Measurements from ENCODE around the gene NDUFB1.

NDUFB1 gene

DNA sequence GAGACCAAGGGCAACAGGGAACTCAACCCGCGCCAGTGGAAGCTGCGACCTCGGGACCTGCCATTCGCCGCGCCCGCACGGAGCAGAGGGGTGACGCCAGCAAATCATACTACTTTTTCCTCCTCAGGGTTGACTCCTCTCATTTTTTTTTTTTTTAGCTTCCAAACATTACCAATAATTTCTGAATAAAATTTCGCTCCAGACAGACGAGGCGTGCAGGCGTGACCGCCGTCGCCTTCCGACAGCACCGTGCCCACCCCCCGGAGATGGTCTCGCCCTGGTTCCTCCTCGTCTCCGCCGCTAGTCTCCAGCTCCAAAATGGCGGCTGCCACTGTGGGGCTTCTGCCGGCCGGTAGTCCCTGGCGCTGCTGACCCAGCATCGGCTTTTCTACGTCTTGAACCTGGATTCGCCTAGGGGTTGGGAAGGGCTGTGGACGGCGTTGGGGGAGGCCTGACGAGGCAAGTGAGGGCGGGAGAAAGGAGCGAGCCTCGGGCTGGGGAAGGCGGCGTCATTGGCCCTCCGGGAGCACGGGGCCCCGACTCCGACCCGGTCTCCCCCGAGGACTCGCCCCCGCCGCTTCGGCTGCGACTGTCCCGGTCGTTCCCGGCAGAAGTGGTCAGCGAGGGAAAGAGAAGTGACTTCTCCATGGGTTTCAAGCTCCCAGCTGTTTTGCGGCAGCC lies at the start of gene NDUFB1, which contains the start of gene CPSF2:
TSS of gene NDUFB1 (minus strand) at position 37 of the 681 bp plus-strand sequence. CDS start 4,069 bp downstream, outside the sequence.
TSS of gene CPSF2 (plus strand) at position 300 of the 681 bp plus-strand sequence. CDS start 9,016 bp downstream, outside the sequence.
- DNase-seq: peak; percentile 69

DNA sequence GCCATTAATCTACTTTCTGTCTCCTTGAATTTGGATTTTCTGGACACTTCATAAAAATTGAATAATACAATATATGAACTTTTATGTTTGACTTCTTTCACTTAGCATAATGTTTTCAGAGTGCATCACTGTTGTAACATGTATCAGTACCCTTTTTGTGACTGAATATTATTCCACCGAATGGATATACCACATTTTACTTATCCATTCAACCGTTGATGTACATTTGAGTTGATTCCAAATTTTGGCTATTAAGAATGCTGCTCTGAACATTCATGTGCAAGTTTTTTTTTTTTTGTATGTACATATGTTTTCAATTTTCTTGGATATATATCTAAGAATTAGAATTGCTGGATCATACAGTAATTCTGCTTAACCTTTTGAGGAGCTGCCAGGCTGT lies 43.5 kb upstream of the NDUFB1 start:
- DNase-seq: no peak

DNA sequence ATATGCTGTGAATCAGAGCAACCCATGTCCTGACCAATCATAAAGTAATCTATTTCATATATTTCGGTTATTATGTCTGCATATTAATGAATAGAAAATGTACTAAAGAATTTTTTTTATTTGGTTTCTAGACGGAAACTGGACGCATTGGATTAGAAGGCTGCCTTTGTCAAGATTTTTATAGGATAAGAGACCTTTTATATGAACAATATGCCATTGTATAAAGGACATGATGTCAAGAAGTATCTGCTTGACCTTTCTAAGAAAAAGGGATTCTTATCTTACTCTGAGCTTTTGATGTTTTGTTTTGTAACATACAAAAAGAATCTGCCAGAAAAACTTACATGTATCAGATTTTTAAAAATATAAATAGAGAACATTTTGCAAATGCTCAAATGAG lies 40.0 kb upstream of the NDUFB1 start:
- DNase-seq: no peak

GRCh38 chr14:92160619-92161018 lies 39.1 kb upstream of the NDUFB1 start:
- DNase-seq: no peak

GRCh38 chr14:92154283-92154942 lies 32.9 kb upstream of the NDUFB1 start:
- DNase-seq: no peak

GRCh38 chr14:92153581-92153980 lies 32.1 kb upstream of the NDUFB1 start:
- no peak for DNase-seq

GRCh38 chr14:92144708-92145107 lies 23.2 kb upstream of the NDUFB1 start:
- no peak for DNase-seq

GRCh38 chr14:92143962-92144361 lies 22.5 kb upstream of the NDUFB1 start:
- no peak for DNase-seq

GRCh38 chr14:92143309-92143708 lies 21.8 kb upstream of the NDUFB1 start:
- no peak for DNase-seq

DNA sequence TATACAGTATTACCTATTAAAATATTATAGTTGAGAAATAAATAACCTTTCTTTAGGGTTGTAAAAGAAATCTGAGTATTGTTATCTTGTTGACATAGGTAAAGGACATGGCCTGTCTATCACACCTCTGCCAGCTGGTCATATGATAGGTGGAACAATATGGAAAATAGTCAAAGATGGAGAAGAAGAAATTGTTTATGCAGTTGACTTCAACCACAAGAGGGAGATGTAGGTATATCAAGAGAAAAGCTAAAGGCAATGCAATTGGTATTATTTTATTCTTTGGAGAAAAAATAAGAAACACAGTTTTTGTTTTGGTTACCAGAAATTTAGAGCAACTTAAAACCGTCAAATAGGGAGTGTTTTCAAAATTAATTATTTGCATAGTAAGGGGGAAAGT lies 13.8 kb upstream of the NDUFB1 start:
- DNase-seq: peak; percentile 60

DNA sequence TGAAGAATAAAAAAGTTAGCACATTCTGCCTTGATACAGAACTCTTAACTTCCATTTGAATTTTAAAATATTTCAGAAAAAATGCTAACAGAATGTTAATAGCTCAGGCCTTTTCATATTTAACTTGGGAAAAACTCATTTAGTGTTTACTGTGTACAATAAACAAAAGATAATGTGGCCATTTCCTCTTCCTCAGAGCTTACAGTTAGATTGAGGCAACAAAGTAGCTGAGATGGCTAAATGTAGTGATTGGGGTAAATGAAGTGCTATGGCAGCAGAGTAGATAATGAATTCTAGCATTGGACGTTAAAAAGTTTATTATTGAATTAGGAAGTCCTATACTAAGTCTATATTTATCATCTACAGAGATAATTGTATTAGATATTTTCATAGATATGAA lies 12.9 kb upstream of the NDUFB1 start:
- no peak for DNase-seq

GRCh38 chr14:92122761-92123160 lies 1.3 kb upstream of the NDUFB1 start:
- no peak for DNase-seq

DNA sequence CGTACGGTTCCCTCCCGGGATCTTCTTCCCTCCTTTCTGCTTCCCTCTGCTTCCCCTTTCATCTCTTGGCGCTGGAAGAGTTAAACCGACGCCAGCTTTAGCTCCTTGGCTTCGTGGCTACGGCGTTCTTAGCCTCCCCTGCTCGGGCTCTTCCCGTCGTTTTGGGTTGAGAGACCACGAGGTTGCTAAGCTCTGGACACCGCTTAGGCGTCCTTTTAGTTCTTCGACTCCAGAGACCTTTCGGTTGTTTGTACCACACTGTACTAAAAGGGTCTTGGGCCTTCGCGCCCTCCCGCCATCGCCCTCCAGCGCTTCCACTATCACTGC lies 808 bp upstream of the NDUFB1 start:
- DNase-seq: no peak

- no peak for DNase-seq
Measured at GRCh38 chr14:92121207-92121669, 268 bp downstream of the NDUFB1 start.

GRCh38 chr14:92109490-92109889 lies 12.0 kb downstream of the NDUFB1 start:
- no peak for DNase-seq

GRCh38 chr14:92108345-92109254 lies 12.9 kb downstream of the NDUFB1 start:
- DNase-seq: no peak

GRCh38 chr14:92106143-92106926 lies 15.2 kb downstream of the NDUFB1 start, which contains the start of gene ATXN3:
TSS of gene ATXN3 (minus strand) at chr14:92106582. CDS start at chr14:92106552, 30 bp downstream.
- peak; percentile 98 for DNase-seq

- DNase-seq: peak; percentile 46
Measured at GRCh38 chr14:92105893-92106142, 15.7 kb downstream of the NDUFB1 start.

DNA sequence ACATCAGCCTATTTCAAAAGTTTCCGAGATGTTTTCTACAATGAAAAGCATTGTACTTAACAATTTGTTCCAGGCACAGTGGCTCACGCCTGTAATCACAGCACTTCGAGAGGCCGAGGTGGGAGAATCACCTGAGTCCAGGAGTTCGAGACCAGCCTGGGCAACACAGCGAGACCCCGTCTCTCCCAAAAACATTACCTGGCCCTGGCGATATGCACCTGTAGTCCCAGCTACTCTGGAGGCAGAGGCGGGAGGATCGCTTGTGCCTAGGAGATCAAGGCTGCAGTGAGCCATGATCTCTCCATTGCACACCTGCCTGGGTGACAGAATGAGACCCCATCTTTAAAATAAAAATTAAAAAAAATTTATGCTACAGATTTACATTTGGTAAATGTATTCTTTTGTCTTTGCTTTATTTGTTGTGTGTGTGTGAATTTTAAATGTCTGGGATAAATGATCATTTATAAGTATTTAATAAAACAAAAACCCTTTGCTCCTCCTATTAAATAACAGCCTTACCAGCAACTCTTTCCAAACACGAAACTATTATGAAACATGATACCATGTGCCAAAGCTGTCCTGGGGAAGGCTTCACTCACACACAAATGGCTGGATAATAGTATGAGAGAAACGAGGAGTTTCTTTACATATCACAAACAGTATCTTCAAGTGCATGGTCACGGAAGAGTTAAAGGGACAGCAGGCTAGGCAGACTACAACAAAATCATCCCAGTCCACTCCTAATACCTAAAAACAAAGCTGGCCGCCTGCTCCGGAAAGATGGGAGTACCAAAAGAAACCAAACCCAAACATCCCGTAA lies 16.2 kb downstream of the NDUFB1 start:
- no peak for DNase-seq

DNA sequence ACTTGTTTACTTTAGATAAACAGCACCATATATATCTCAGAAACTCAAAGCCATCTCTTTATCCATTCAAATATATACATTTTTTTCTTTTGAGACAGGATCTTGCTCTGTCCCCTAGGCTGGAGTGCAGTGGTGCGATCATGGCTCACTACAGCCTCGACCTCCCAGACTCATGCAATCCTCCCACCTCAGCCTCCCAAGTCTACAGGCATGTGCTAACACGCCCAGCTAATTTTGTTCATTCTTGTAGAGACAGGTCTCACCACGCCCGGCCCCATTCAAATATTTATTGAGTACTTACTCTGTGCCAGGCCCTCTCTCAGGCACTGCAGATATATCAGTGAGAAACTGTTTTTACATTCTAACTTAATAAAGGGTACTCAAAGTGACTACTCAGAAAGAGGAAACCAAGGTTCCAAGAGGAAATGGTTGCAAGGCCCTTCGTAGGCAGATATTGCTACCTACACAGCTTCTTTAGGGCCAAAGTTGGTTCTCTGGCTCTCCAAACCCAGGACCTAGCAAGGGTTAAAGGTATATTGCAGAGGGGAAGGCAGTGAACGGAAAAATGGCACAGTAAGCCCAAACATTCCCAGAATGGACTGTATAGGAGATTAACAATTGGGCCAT lies 18.0 kb downstream of the NDUFB1 start:
- no peak for DNase-seq

- DNase-seq: no peak
Measured at GRCh38 chr14:92099802-92100201, 21.7 kb downstream of the NDUFB1 start.
